CD14-positive monocyte (primary cell): Measurements from ENCODE around the gene BNC2. TPM values are rescaled to one million over a fixed set of nuclear protein-coding genes. Genes with fewer than 3 reads are reported as not detected.

Experiments used
- DNase-seq, 3 donors: peaks; one replicate each; pipeline ENCODE4 v3.0.0-alpha.2; 2011 to 2022
- H2AFZ ChIP-seq: 2 replicates; pipeline ENCODE4 v1.6.0; 2012; ENCODE audit warnings: mild to moderate bottlenecking, low read depth, low read length, inconsistent platforms; ENCODE audit not compliant: insufficient read depth, poor library complexity, severe bottlenecking
- H3K27ac ChIP-seq, 2 donors: 1 replicate in 1 of 2; 2 replicates in 1 of 2; pipeline ENCODE4 v1.5.1; 2012 to 2013; ENCODE audit warnings: low read length in 2 of 2, control low read depth in 1 of 2, inconsistent platforms in 1 of 2, low read depth in 1 of 2, mild to moderate bottlenecking in 1 of 2
- H3K27me3 ChIP-seq, 2 donors: one replicate each; pipeline versions ENCODE4 v1.6.0 to v1.6.1; 2011 to 2013; ENCODE audit warnings: low read length in 2 of 2; ENCODE audit not compliant: control insufficient read depth in 2 of 2, insufficient read depth in 2 of 2
- H3K36me3 ChIP-seq, 2 donors: replicated peaks in 1 of 2; 1 replicate in 1 of 2; 2 replicates in 1 of 2; pipeline versions ENCODE4 v1.5.1 to v1.6.1; 2012 to 2013; ENCODE audit warnings: low read length in 2 of 2, control low read depth in 1 of 2, inconsistent platforms in 1 of 2, mild to moderate bottlenecking in 1 of 2; ENCODE audit not compliant: insufficient read depth in 2 of 2, control insufficient read depth in 1 of 2
- H3K4me1 ChIP-seq, 2 donors: 1 replicate in 1 of 2; 2 replicates in 1 of 2; pipeline versions ENCODE4 v1.5.1 to v1.6.1; 2012 to 2013; ENCODE audit warnings: low read length in 2 of 2, control low read depth in 1 of 2, inconsistent platforms in 1 of 2, mild to moderate bottlenecking in 1 of 2, moderate library complexity in 1 of 2; ENCODE audit not compliant: insufficient read depth in 2 of 2, control insufficient read depth in 1 of 2
- H3K4me2 ChIP-seq: replicated peaks from 2 replicates; pipeline ENCODE3; 2012; ENCODE audit warnings: low read length, moderate library complexity, mild to moderate bottlenecking; ENCODE audit not compliant: poor library complexity, severe bottlenecking; ENCODE audit errors: extremely low read depth
- H3K4me3 ChIP-seq, 3 experiments: fragments of 200-600 bp in 1 of 3; sonication (generic) in 1 of 3; replicated peaks in 1 of 3; 1 replicate in 2 of 3; 2 replicates in 1 of 3; pipeline ENCODE4 v1.5.1; 2011 to 2013; ENCODE audit warnings: low read length in 3 of 3, mild to moderate bottlenecking in 3 of 3, control low read depth in 2 of 3, low read depth in 2 of 3, inconsistent platforms in 1 of 3, moderate library complexity in 1 of 3
- H3K79me2 ChIP-seq: 2 replicates; pipeline ENCODE4 v1.6.0; 2012; ENCODE audit warnings: mild to moderate bottlenecking, control low read depth, inconsistent platforms, low read length, moderate library complexity; ENCODE audit not compliant: insufficient read depth
- H3K9ac ChIP-seq: 2 replicates; pipeline ENCODE4 v1.6.0; 2017; ENCODE audit warnings: low read length, mild to moderate bottlenecking; ENCODE audit not compliant: insufficient read depth, poor library complexity, severe bottlenecking
- H3K9me3 ChIP-seq, 2 donors: replicated peaks in 1 of 2; 1 replicate in 1 of 2; 2 replicates in 1 of 2; pipeline versions ENCODE4 v1.5.1 to v1.6.1; 2012 to 2013; ENCODE audit warnings: low read length in 2 of 2, control low read depth in 1 of 2; ENCODE audit not compliant: control insufficient read depth in 1 of 2, insufficient read depth in 1 of 2
- H4K20me1 ChIP-seq: 2 replicates; pipeline ENCODE4 v1.6.0; 2012; ENCODE audit warnings: mild to moderate bottlenecking, low read length, control low read depth, moderate library complexity; ENCODE audit not compliant: insufficient read depth
- H3K27ac Mint-ChIP-seq, 7 donors: one replicate each; pipeline ENCODE4 v1.8.0; 2020; ENCODE audit warnings: mild to moderate bottlenecking in 7 of 7, mixed read lengths in 7 of 7, moderate library complexity in 6 of 7, inconsistent platforms in 2 of 7
- H3K27me3 Mint-ChIP-seq, 3 donors: one replicate each; pipeline ENCODE4 v1.8.0; 2021 to 2022; ENCODE audit warnings: low read depth in 3 of 3, mild to moderate bottlenecking in 3 of 3, mixed read lengths in 3 of 3, moderate library complexity in 3 of 3, inconsistent platforms in 1 of 3
- H3K36me3 Mint-ChIP-seq, 2 donors: one replicate each; pipeline ENCODE4 v1.8.0; 2020; ENCODE audit warnings: mixed read lengths in 2 of 2, inconsistent platforms in 1 of 2, mild to moderate bottlenecking in 1 of 2
- H3K4me1 Mint-ChIP-seq: one replicate; pipeline ENCODE4 v1.8.0; 2020; ENCODE audit warnings: mild to moderate bottlenecking, mixed read lengths
- H3K4me3 Mint-ChIP-seq, 2 donors: one replicate each; pipeline ENCODE4 v1.8.0; 2020; ENCODE audit warnings: mild to moderate bottlenecking in 2 of 2, mixed read lengths in 2 of 2, moderate library complexity in 1 of 2
- H3K9me3 Mint-ChIP-seq, 7 donors: one replicate each; pipeline ENCODE4 v1.8.0; 2020 to 2022; ENCODE audit warnings: mixed read lengths in 7 of 7, mild to moderate bottlenecking in 6 of 7, moderate library complexity in 6 of 7, inconsistent platforms in 2 of 7
- WGBS: methylation state at CpG from one replicate; pipeline ENCODE4 v1.1.5; 2013; ENCODE audit warnings: missing lambda C conversion rate; ENCODE audit not compliant: insufficient coverage; 5-methylcytosine and 5-hydroxymethylcytosine counted together
- intact Hi-C, 2 donors: fragments of 100-400 bp; cut with micrococcal nuclease; formaldehyde crosslinking; loops; one replicate each; pipeline versions ENCODE4 v1.15.0 to v1.15.1; 2023
- polyA plus RNA-seq, 3 donors: library from polyadenylated mRNA; depleted of rRNA in 1 of 3; unstranded in 2 of 3; stranded (reverse) in 1 of 3; fragments of 300-500 nt in 2 of 3; fragments of >200 nt in 1 of 3; fragmentation: Illumina TruSeq in 2 of 3; gene quantifications; 1 replicate in 2 of 3; 2 replicates in 1 of 3; pipeline ENCODE4 v1.2.3, GENCODE V29; 2012 to 2021
- TF ChIP-seq, protein P1 (sequence below): fragments of 200-600 bp; IDR thresholded peaks from one replicate; pipeline ENCODE4 v1.8.0; 2022; ENCODE audit warnings: antibody characterized with exemption, mild to moderate bottlenecking

Gene BNC2
- polyA plus RNA-seq, 3 donors, result 0.01 TPM; not detected in 2

DNA sequence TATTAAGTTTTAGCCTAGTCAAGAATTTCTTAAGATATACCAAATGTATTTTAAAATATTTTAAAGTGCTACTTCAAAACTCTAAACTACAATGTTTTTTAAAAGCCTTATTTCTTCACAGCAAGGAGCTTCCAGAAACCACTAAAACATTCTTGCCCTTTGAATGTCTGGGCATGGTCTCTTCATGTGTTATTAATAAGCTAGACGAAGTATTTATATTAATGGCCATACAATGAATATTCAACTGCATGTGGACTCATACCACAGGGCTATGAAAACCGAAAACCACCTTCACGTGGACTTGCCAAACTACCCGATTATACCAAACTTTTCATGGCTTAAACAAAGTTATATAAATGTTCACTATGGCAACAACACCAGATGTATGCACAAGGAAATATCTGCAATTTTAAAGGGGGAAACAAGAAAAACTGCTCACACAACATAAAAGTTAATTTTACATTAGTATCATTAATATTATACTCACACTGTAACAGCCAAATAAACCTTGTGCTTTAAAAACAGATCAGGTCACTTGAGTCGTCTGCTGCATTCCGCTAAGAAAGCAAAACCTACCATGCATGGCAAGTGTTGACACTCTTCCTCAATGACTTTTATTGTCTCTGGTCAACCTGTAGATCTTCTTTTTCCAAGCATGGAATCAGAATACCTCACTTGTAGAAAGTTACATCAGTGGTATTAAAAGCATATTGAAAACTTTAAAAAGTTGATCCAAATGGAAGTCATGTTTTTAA is 246.3 kb downstream of the BNC2 start:
- Histone ChIP-seq H3K4me3 (no peak overlapping the region), H3K9me3 (no peaks in the 10 kb centered on the region), H3K4me2 (no peak overlapping the region), H2AFZ (no peak overlapping the region), H3K36me3 (no peaks in the 10 kb centered on the region), H3K27me3 (no peaks in the 10 kb centered on the region), H3K79me2 (no peaks in the 10 kb centered on the region), H3K9ac (no peak overlapping the region), H3K27ac (no peak overlapping the region), H3K4me1 (no peaks in the 10 kb centered on the region), H4K20me1 (no peaks in the 10 kb centered on the region)
- intact Hi-C loops, result no loop called here
- no peaks in the 10 kb centered on the region for H3K36me3 Mint-ChIP-seq
- DNase-seq, result no peak
- TF ChIP-seq, protein P1, sequence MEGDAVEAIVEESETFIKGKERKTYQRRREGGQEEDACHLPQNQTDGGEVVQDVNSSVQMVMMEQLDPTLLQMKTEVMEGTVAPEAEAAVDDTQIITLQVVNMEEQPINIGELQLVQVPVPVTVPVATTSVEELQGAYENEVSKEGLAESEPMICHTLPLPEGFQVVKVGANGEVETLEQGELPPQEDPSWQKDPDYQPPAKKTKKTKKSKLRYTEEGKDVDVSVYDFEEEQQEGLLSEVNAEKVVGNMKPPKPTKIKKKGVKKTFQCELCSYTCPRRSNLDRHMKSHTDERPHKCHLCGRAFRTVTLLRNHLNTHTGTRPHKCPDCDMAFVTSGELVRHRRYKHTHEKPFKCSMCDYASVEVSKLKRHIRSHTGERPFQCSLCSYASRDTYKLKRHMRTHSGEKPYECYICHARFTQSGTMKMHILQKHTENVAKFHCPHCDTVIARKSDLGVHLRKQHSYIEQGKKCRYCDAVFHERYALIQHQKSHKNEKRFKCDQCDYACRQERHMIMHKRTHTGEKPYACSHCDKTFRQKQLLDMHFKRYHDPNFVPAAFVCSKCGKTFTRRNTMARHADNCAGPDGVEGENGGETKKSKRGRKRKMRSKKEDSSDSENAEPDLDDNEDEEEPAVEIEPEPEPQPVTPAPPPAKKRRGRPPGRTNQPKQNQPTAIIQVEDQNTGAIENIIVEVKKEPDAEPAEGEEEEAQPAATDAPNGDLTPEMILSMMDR, result no peak
- no peaks in the 10 kb centered on the region for H3K4me1 Mint-ChIP-seq
- H3K4me3 Mint-ChIP-seq, result no peak overlapping the region
- peaks cover 0 to 2% (median 0%) of the 10 kb centered on the region in 7 donors for H3K9me3 Mint-ChIP-seq
- no peaks in the 10 kb centered on the region for H3K27me3 Mint-ChIP-seq
- WGBS, result 100% methylated on average over 2 of the region's 6 CpGs
- H3K27ac Mint-ChIP-seq, result no peak overlapping the region

GRCh38 chr9:16622541-16622940 is 247.9 kb downstream of the BNC2 start:
- Histone ChIP-seq H3K4me1 (no peaks in the 10 kb centered on the region), H3K79me2 (no peaks in the 10 kb centered on the region), H3K27ac (no peak overlapping the region), H3K27me3 (no peaks in the 10 kb centered on the region), H3K4me2 (no peak overlapping the region), H4K20me1 (no peaks in the 10 kb centered on the region), H3K9ac (no peak overlapping the region), H3K36me3 (no peaks in the 10 kb centered on the region), H2AFZ (no peak overlapping the region), H3K9me3 (no peaks in the 10 kb centered on the region), H3K4me3 (no peak overlapping the region)
- Mint-ChIP-seq H3K27me3 (no peaks in the 10 kb centered on the region), H3K4me3 (no peak overlapping the region), H3K4me1 (no peaks in the 10 kb centered on the region), H3K27ac (no peak overlapping the region), H3K9me3 (peaks cover 0 to 2% (median 0%) of the 10 kb centered on the region in 7 donors), H3K36me3 (no peaks in the 10 kb centered on the region)
- WGBS, result no CpG with 5 or more reads among the region's 3 CpGs
- intact Hi-C loops, result no loop called here
- TF ChIP-seq, protein P1, result no peak
- no peak for DNase-seq
